HepG2 (cell line): ENCODE results near the gene BLVRA. TPM values are rescaled to one million over a fixed set of nuclear protein-coding genes. Genes with fewer than 3 reads are reported as not detected.

ENCODE experiments used
- ATF3 ChIP-seq: sonication (generic); formaldehyde crosslinking; IDR thresholded peaks from 2 replicates; pipeline ENCODE4 v1.4.0; 2020; ENCODE audit warnings: missing genetic modification reagents
- ATF6 ChIP-seq: sonication (generic); formaldehyde crosslinking; conservative IDR thresholded peaks from 2 replicates; pipeline ENCODE4 v1.4.0; 2020; ENCODE audit warnings: missing genetic modification reagents
- DR1 ChIP-seq: sonication (generic); formaldehyde crosslinking; IDR thresholded peaks from 2 replicates; pipeline ENCODE4 v1.8.0; 2021; ENCODE audit warnings: mild to moderate bottlenecking, missing genetic modification reagents, inconsistent platforms
- ELF1 ChIP-seq: sonication (generic); formaldehyde crosslinking; IDR thresholded peaks from 2 replicates; pipeline ENCODE4 v1.4.0; 2020; ENCODE audit warnings: missing genetic modification reagents
- GATA4 ChIP-seq: sonication (generic); IDR thresholded peaks from 2 replicates; pipeline ENCODE4 v1.6.1; 2016; ENCODE audit warnings: antibody characterized with exemption, low read depth, borderline replicate concordance
- HNF4G ChIP-seq, 2 experiments: sonication (generic) in 1 of 2; formaldehyde crosslinking in 1 of 2; IDR thresholded peaks; 2 replicates each; pipeline versions ENCODE4 v1.4.0 to v1.6.1; 2011 to 2020; ENCODE audit warnings: borderline replicate concordance in 2 of 2, low read depth in 2 of 2, mild to moderate bottlenecking in 2 of 2, low read length in 1 of 2, missing genetic modification reagents in 1 of 2, moderate library complexity in 1 of 2
- IKZF5 ChIP-seq: IDR thresholded peaks from 2 replicates; pipeline ENCODE4 v1.6.1; 2018; ENCODE audit warnings: missing genetic modification reagents, mild to moderate bottlenecking, missing compliant biosample characterization
- NFAT5 ChIP-seq: sonication (generic); formaldehyde crosslinking; IDR thresholded peaks from 2 replicates; pipeline ENCODE4 v1.4.0; 2020; ENCODE audit warnings: missing genetic modification reagents
- PRPF4 ChIP-seq: fragments of 200-400 bp; formaldehyde crosslinking; IDR thresholded peaks from 2 replicates; pipeline ENCODE4 v1.6.1; 2016; ENCODE audit warnings: low read length, low read depth; ENCODE audit not compliant: poor library complexity, severe bottlenecking
- SRSF1 ChIP-seq: fragments of 200-400 bp; formaldehyde crosslinking; optimal IDR thresholded peaks from 2 replicates; pipeline ENCODE3; 2017; ENCODE audit warnings: mild to moderate bottlenecking, low read depth, low read length, moderate library complexity
- TAF15 ChIP-seq: fragments of 200-400 bp; formaldehyde crosslinking; IDR thresholded peaks from one replicate; pipeline ENCODE4 v1.6.1; 2018; ENCODE audit warnings: mild to moderate bottlenecking, low read depth, low read length; ENCODE audit not compliant: poor library complexity, severe bottlenecking
- TBX2 ChIP-seq: sonication (generic); formaldehyde crosslinking; IDR thresholded peaks from 2 replicates; pipeline ENCODE4 v1.5.0; 2020; ENCODE audit warnings: missing genetic modification reagents, mild to moderate bottlenecking, borderline replicate concordance
- ZBTB38 ChIP-seq: sonication (generic); formaldehyde crosslinking; IDR thresholded peaks from 2 replicates; pipeline ENCODE4 v1.5.1; 2020; ENCODE audit warnings: mild to moderate bottlenecking, missing genetic modification reagents
- ZFX ChIP-seq: sonication (generic); formaldehyde crosslinking; IDR thresholded peaks from 2 replicates; pipeline ENCODE4 v1.4.0; 2020; ENCODE audit warnings: mild to moderate bottlenecking, low read depth, missing genetic modification reagents, moderate library complexity
- ZNF619 ChIP-seq: sonication (generic); formaldehyde crosslinking; IDR thresholded peaks from 2 replicates; pipeline ENCODE4 v1.4.0; 2020; ENCODE audit warnings: mild to moderate bottlenecking, missing genetic modification reagents
- ZNF644 ChIP-seq: IDR thresholded peaks from 2 replicates; pipeline ENCODE4 v1.6.1; 2016; ENCODE audit warnings: low read depth
- ZUFSP ChIP-seq: sonication (generic); formaldehyde crosslinking; IDR thresholded peaks from 2 replicates; pipeline ENCODE4 v1.9.0; 2021; ENCODE audit warnings: missing genetic modification reagents, mild to moderate bottlenecking, borderline replicate concordance
- polyA plus RNA-seq, 8 experiments: library from polyadenylated mRNA; depleted of rRNA in 3 of 8; stranded (reverse) in 7 of 8; unstranded in 1 of 8; fragments of >200 nt; fragmentation: Illumina TruSeq in 4 of 8; extraction: Trizol in 4 of 8; gene quantifications; 2 replicates each; pipeline versions ENCODE4 v1.2.1 to v1.2.3, GENCODE V29; 2011 to 2016; ENCODE audit warnings: low read depth in 4 of 8, missing spikeins in 1 of 8, mixed read lengths in 1 of 8; ENCODE audit not compliant: insufficient read depth in 1 of 8
- total RNA-seq, 5 experiments: library from RNA; depleted of rRNA; stranded (reverse); fragments of >200 nt; fragmentation: Illumina TruSeq; extraction: Trizol; gene quantifications; 2 replicates each; pipeline ENCODE4 v1.2.3, GENCODE V29; 2016; ENCODE audit warnings: low read depth in 1 of 5

The BLVRA gene
- total and polyA plus RNA-seq, 2 of the 13 experiments (the other 11 are each of a cell fraction or from before 2014, with no cell fraction given), result 39.2 to 64.2 TPM

GRCh38 chr7:43781726-43782607 lies 23.5 kb downstream of the BLVRA start (continued):
- TF ChIP-seq ZUFSP (CRISPR knock-in tag), result no peak
- 0 out of 2 replicates have a peak, but pooled peaks have one; percentile 29 for TF ChIP-seq GATA4
- TF ChIP-seq ZNF619, result no peak
- peak; percentile 93; the same call in 1 of the 2 replicates for TF ChIP-seq IKZF5 (CRISPR knock-in tag)
- TF ChIP-seq NFAT5, result no peak
- TF ChIP-seq TBX2, result peak; percentile 60; the same call in 1 of the 2 replicates
- no peak for TF ChIP-seq ATF6 (CRISPR knock-in tag)
- TF ChIP-seq ZFX (CRISPR knock-in tag), result 0 out of 2 replicates have a peak, but pooled peaks have one; percentile 38
- no peak for TF ChIP-seq ATF3
- TF ChIP-seq DR1 (CRISPR knock-in tag), result no peak
- TF ChIP-seq ZBTB38 (CRISPR knock-in tag), result no peak
- TF ChIP-seq ELF1 (CRISPR knock-in tag), result no peak
- no peak for TF ChIP-seq PRPF4
- TF ChIP-seq HNF4G (IDR thresholded peaks at IDR 0.05; ENCODE audit: borderline replicate concordance, low read depth, low read length), result peak; percentile 94
- peak; percentile 88; the same call in 1 of the 2 replicates for TF ChIP-seq HNF4G (CRISPR knock-in tag; IDR thresholded peaks at IDR 0.05; ENCODE audit: borderline replicate concordance, low read depth)
- no peak for TF ChIP-seq SRSF1
- no peak for TF ChIP-seq TAF15
- TF ChIP-seq ZNF644 (CRISPR knock-in tag), result peak; percentile 55; the same call in 1 of the 2 replicates
